ENCODE data around the gene PI16. TPM values are rescaled to one million over a fixed set of nuclear protein-coding genes. Genes with fewer than 3 reads are reported as not detected.

Gene PI16
- total and polyA plus RNA-seq, 5 donors from 2014 or later, result 31.9 to 113 (median 62.3) TPM

- peaks cover 0 to 7% (median under 1%) of the 10 kb centered on the region in 4 donors for H3K4me1 Mint-ChIP-seq
- peak overlapping the region in 1 of 3 donors; percentile 43 for H3K27ac Mint-ChIP-seq
- Histone ChIP-seq H3K27me3 (ENCODE audit: control insufficient read depth, insufficient read depth, low read length) (no peaks in the 10 kb centered on the region), H3K4me1 (ENCODE audit: control insufficient read depth, insufficient read depth, low read length, poor library complexity, severe bottlenecking) (no peaks in the 10 kb centered on the region), H3K9me3 (ENCODE audit: control insufficient read depth in 2 of 2, low read length in 2 of 2) (no peaks in the 10 kb centered on the region), H3K4me3 (ENCODE audit: low read depth, low read length) (no peak overlapping the region), H3K36me3 (ENCODE audit: control insufficient read depth, insufficient read depth, low read length) (peaks cover 7% of the 10 kb centered on the region), H3K27ac (ENCODE audit: insufficient read depth, low read length, poor library complexity, severe bottlenecking) (no peak overlapping the region)
- peaks cover 14% of the 10 kb centered on the region for H3K36me3 Mint-ChIP-seq
- H3K4me3 Mint-ChIP-seq, result no peak overlapping the region
- no peaks in the 10 kb centered on the region for H3K9me3 Mint-ChIP-seq
- H3K27me3 Mint-ChIP-seq, result no peaks in the 10 kb centered on the region
- ATAC-seq (ENCODE audit: low read depth in 2 of 2), result no peak
- no peak for DNase-seq
Measured at GRCh38 chr6:36929607-36930006, 24.9 kb upstream of the PI16 start.

- no peaks in the 10 kb centered on the region for H3K9me3 Mint-ChIP-seq
- H3K27me3 Mint-ChIP-seq, result peaks cover 4% of the 10 kb centered on the region
- H3K36me3 Mint-ChIP-seq, result peaks cover 6% of the 10 kb centered on the region
- Histone ChIP-seq H3K9me3 (ENCODE audit: control insufficient read depth in 2 of 2, low read length in 2 of 2) (no peaks in the 10 kb centered on the region), H3K36me3 (ENCODE audit: control insufficient read depth, insufficient read depth, low read length) (no peaks in the 10 kb centered on the region), H3K27ac (ENCODE audit: insufficient read depth, low read length, poor library complexity, severe bottlenecking) (no peak overlapping the region), H3K4me3 (ENCODE audit: low read depth, low read length) (no peak overlapping the region), H3K4me1 (ENCODE audit: control insufficient read depth, insufficient read depth, low read length, poor library complexity, severe bottlenecking) (no peaks in the 10 kb centered on the region), H3K27me3 (ENCODE audit: control insufficient read depth, insufficient read depth, low read length) (no peaks in the 10 kb centered on the region)
- DNase-seq (no peak), ATAC-seq (ENCODE audit: low read depth in 2 of 2) (no peak)
- peak overlapping the region in 1 of 3 donors; percentile 68 for H3K27ac Mint-ChIP-seq
- no peak overlapping the region for H3K4me3 Mint-ChIP-seq
- H3K4me1 Mint-ChIP-seq, result peaks cover 0 to 6% (median 3%) of the 10 kb centered on the region in 4 donors
Measured at GRCh38 chr6:36930483-36930882, 24.1 kb upstream of the PI16 start.

- no peak overlapping the region for H3K27ac Mint-ChIP-seq
- Histone ChIP-seq H3K36me3 (ENCODE audit: control insufficient read depth, insufficient read depth, low read length) (no peaks in the 10 kb centered on the region), H3K27me3 (ENCODE audit: control insufficient read depth, insufficient read depth, low read length) (no peaks in the 10 kb centered on the region), H3K27ac (ENCODE audit: insufficient read depth, low read length, poor library complexity, severe bottlenecking) (no peak overlapping the region), H3K4me1 (ENCODE audit: control insufficient read depth, insufficient read depth, low read length, poor library complexity, severe bottlenecking) (no peaks in the 10 kb centered on the region), H3K4me3 (ENCODE audit: low read depth, low read length) (no peak overlapping the region), H3K9me3 (ENCODE audit: control insufficient read depth in 2 of 2, low read length in 2 of 2) (no peaks in the 10 kb centered on the region)
- no peak overlapping the region for H3K4me3 Mint-ChIP-seq
- H3K36me3 Mint-ChIP-seq, result peaks cover 3% of the 10 kb centered on the region
- peaks cover 7% of the 10 kb centered on the region for H3K27me3 Mint-ChIP-seq
- no peak for ATAC-seq (ENCODE audit: low read depth in 2 of 2)
- peaks cover 0 to 10% (median 2%) of the 10 kb centered on the region in 4 donors for H3K4me1 Mint-ChIP-seq
- no peaks in the 10 kb centered on the region for H3K9me3 Mint-ChIP-seq
- no peak for DNase-seq
Measured at GRCh38 chr6:36933102-36933501, 21.4 kb upstream of the PI16 start.

- Mint-ChIP-seq H3K27ac (no peak overlapping the region), H3K4me1 (peaks cover 0 to 10% (median 2%) of the 10 kb centered on the region in 4 donors), H3K9me3 (no peaks in the 10 kb centered on the region), H3K36me3 (peaks cover 3% of the 10 kb centered on the region), H3K4me3 (no peak overlapping the region), H3K27me3 (peaks cover 7% of the 10 kb centered on the region)
- no peaks in the 10 kb centered on the region for H3K4me1 ChIP-seq (ENCODE audit: control insufficient read depth, insufficient read depth, low read length, poor library complexity, severe bottlenecking)
- no peaks in the 10 kb centered on the region for H3K27me3 ChIP-seq (ENCODE audit: control insufficient read depth, insufficient read depth, low read length)
- H3K9me3 ChIP-seq (ENCODE audit: control insufficient read depth in 2 of 2, low read length in 2 of 2), result no peaks in the 10 kb centered on the region
- DNase-seq (no peak), ATAC-seq (ENCODE audit: low read depth in 2 of 2) (no peak)
- no peak overlapping the region for H3K27ac ChIP-seq (ENCODE audit: insufficient read depth, low read length, poor library complexity, severe bottlenecking)
- H3K36me3 ChIP-seq (ENCODE audit: control insufficient read depth, insufficient read depth, low read length), result no peaks in the 10 kb centered on the region
- H3K4me3 ChIP-seq (ENCODE audit: low read depth, low read length), result no peak overlapping the region
Measured at GRCh38 chr6:36933519-36933918, 21.0 kb upstream of the PI16 start.

- no peaks in the 10 kb centered on the region for H3K27me3 ChIP-seq (ENCODE audit: control insufficient read depth, insufficient read depth, low read length)
- H3K36me3 Mint-ChIP-seq, result no peaks in the 10 kb centered on the region
- no peaks in the 10 kb centered on the region for H3K9me3 ChIP-seq (ENCODE audit: control insufficient read depth in 2 of 2, low read length in 2 of 2)
- ATAC-seq (ENCODE audit: low read depth in 2 of 2) (no peak), DNase-seq (no peak)
- H3K9me3 Mint-ChIP-seq, result no peaks in the 10 kb centered on the region
- H3K36me3 ChIP-seq (ENCODE audit: control insufficient read depth, insufficient read depth, low read length), result no peaks in the 10 kb centered on the region
- peaks cover 13% of the 10 kb centered on the region for H3K27me3 Mint-ChIP-seq
- H3K27ac ChIP-seq (ENCODE audit: insufficient read depth, low read length, poor library complexity, severe bottlenecking), result no peak overlapping the region
- no peak overlapping the region for H3K4me3 ChIP-seq (ENCODE audit: low read depth, low read length)
- no peak overlapping the region for H3K27ac Mint-ChIP-seq
- no peaks in the 10 kb centered on the region for H3K4me1 ChIP-seq (ENCODE audit: control insufficient read depth, insufficient read depth, low read length, poor library complexity, severe bottlenecking)
- H3K4me1 Mint-ChIP-seq, result peaks cover 0 to 10% (median 2%) of the 10 kb centered on the region in 4 donors
- no peak overlapping the region for H3K4me3 Mint-ChIP-seq
Measured at GRCh38 chr6:36934901-36935300, 19.6 kb upstream of the PI16 start.

DNA sequence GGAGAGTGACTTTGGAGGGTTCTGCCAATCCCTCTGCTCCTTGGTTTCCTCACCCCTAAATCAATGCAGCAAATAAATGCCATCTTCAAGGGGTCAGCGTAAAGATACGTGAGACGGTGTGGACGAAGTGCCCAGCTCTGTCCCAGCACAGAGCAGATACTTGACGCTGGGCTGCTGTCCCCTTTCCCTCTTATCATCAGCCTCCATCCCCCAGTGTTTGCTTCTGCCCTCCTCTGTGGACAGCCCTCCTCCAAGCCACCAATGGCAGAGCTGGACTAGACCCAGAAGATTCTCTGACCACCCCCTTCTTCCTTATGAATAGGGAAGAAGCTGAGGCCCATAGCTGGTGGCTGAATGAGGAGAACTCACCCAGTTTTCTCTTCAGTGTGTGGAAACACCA lies 17.7 kb upstream of the PI16 start:
- H3K27ac Mint-ChIP-seq, result peak overlapping the region in 2 of 3 donors; percentile 11 to 76

GRCh38 chr6:36937896-36938295 lies 16.6 kb upstream of the PI16 start:
- Mint-ChIP-seq H3K4me3 (no peak overlapping the region), H3K27ac (no peak overlapping the region), H3K27me3 (peaks cover 20% of the 10 kb centered on the region), H3K9me3 (no peaks in the 10 kb centered on the region), H3K36me3 (no peaks in the 10 kb centered on the region), H3K4me1 (peaks cover 0 to 10% (median 2%) of the 10 kb centered on the region in 4 donors)
- Histone ChIP-seq H3K27ac (ENCODE audit: insufficient read depth, low read length, poor library complexity, severe bottlenecking) (no peak overlapping the region), H3K4me1 (ENCODE audit: control insufficient read depth, insufficient read depth, low read length, poor library complexity, severe bottlenecking) (no peaks in the 10 kb centered on the region), H3K27me3 (ENCODE audit: control insufficient read depth, insufficient read depth, low read length) (no peaks in the 10 kb centered on the region), H3K36me3 (ENCODE audit: control insufficient read depth, insufficient read depth, low read length) (no peaks in the 10 kb centered on the region), H3K4me3 (ENCODE audit: low read depth, low read length) (no peak overlapping the region), H3K9me3 (ENCODE audit: control insufficient read depth in 2 of 2, low read length in 2 of 2) (no peaks in the 10 kb centered on the region)
- DNase-seq (no peak), ATAC-seq (ENCODE audit: low read depth in 2 of 2) (no peak)

More for the DNA sequence above, 17.7 kb upstream of the PI16 start:
- Histone ChIP-seq H3K27me3 (ENCODE audit: control insufficient read depth, insufficient read depth, low read length) (no peaks in the 10 kb centered on the region), H3K4me1 (ENCODE audit: control insufficient read depth, insufficient read depth, low read length, poor library complexity, severe bottlenecking) (no peaks in the 10 kb centered on the region), H3K4me3 (ENCODE audit: low read depth, low read length) (no peak overlapping the region), H3K36me3 (ENCODE audit: control insufficient read depth, insufficient read depth, low read length) (no peaks in the 10 kb centered on the region), H3K27ac (ENCODE audit: insufficient read depth, low read length, poor library complexity, severe bottlenecking) (no peak overlapping the region), H3K9me3 (ENCODE audit: control insufficient read depth in 2 of 2, low read length in 2 of 2) (no peaks in the 10 kb centered on the region)
- Mint-ChIP-seq H3K9me3 (no peaks in the 10 kb centered on the region), H3K27me3 (peaks cover 20% of the 10 kb centered on the region), H3K4me1 (peaks cover 0 to 10% (median 2%) of the 10 kb centered on the region in 4 donors), H3K4me3 (no peak overlapping the region), H3K36me3 (no peaks in the 10 kb centered on the region)
- ATAC-seq (ENCODE audit: low read depth in 2 of 2) (no peak), DNase-seq (no peak)

DNA sequence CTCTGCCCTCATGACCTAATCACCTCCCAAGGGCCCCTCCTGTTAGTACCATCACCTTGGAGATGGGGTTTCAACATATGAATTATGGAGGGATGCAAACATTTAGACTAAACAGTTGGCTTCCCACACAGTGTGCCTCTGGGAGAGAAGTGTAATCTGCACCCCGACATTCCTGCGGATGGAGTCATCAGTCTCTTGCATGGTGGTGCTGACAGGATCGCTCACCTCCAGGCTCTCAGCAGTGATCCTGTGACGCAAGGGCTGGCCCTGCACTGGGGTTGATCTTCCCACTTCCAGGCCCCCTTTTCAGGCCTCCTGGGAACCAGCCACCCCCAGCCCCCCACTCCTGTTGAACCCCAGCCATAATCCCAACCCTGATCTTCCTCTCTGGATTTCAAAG lies 16.0 kb upstream of the PI16 start:
- H3K27ac ChIP-seq (ENCODE audit: insufficient read depth, low read length, poor library complexity, severe bottlenecking), result no peak overlapping the region
- no peak overlapping the region for H3K4me3 Mint-ChIP-seq
- no peaks in the 10 kb centered on the region for H3K27me3 ChIP-seq (ENCODE audit: control insufficient read depth, insufficient read depth, low read length)
- no peak overlapping the region for H3K4me3 ChIP-seq (ENCODE audit: low read depth, low read length)
- ATAC-seq (ENCODE audit: low read depth in 2 of 2) (no peak), DNase-seq (no peak)
- no peaks in the 10 kb centered on the region for H3K9me3 Mint-ChIP-seq
- H3K36me3 Mint-ChIP-seq, result no peaks in the 10 kb centered on the region
- H3K4me1 ChIP-seq (ENCODE audit: control insufficient read depth, insufficient read depth, low read length, poor library complexity, severe bottlenecking), result no peaks in the 10 kb centered on the region
- peaks cover 0 to 10% (median 2%) of the 10 kb centered on the region in 4 donors for H3K4me1 Mint-ChIP-seq
- no peaks in the 10 kb centered on the region for H3K9me3 ChIP-seq (ENCODE audit: control insufficient read depth in 2 of 2, low read length in 2 of 2)
- no peak overlapping the region for H3K27ac Mint-ChIP-seq
- no peaks in the 10 kb centered on the region for H3K36me3 ChIP-seq (ENCODE audit: control insufficient read depth, insufficient read depth, low read length)
- H3K27me3 Mint-ChIP-seq, result peaks cover 24% of the 10 kb centered on the region

All from CD4-positive, CD25-positive, alpha-beta regulatory T cell (primary cell).